RWPE2 (cell line): ENCODE results near the gene TMCC3.
"Not testable (repeated sequence)": the region's sequence is repeated elsewhere in the genome, so short reads cannot be mapped to it uniquely, and the experiment has no call there.

ENCODE experiments used
- ATAC-seq: fragments of 200-7000 bp; cut with Tn5 transposase; 3 replicates; pipeline ENCODE4 v1.9.1; 2021; ENCODE audit warnings: low read depth
- DNase-seq: peaks from one replicate; pipeline ENCODE4 v3.0.0-alpha.2; 2020; ENCODE audit warnings: low spot score
- H3K27ac ChIP-seq: fragments of 450-650 bp; 2 replicates; pipeline ENCODE4 v1.5.1; 2017; ENCODE audit warnings: mild to moderate bottlenecking; ENCODE audit not compliant: poor library complexity, severe bottlenecking
- H3K27me3 ChIP-seq: fragments of 250-450 bp; sonication (Bioruptor Pico); 2 replicates; pipeline ENCODE4 v1.5.1; 2021; ENCODE audit warnings: mild to moderate bottlenecking, moderate library complexity; ENCODE audit not compliant: insufficient read depth, poor library complexity, severe bottlenecking
- H3K36me3 ChIP-seq: fragments of 250-450 bp; sonication (Bioruptor Pico); 2 replicates; pipeline ENCODE4 v1.5.1; 2020; ENCODE audit warnings: low read depth, mild to moderate bottlenecking, moderate library complexity
- H3K4me1 ChIP-seq: fragments of 250-450 bp; sonication (Bioruptor Pico); 2 replicates; pipeline ENCODE4 v1.5.1; 2021; ENCODE audit warnings: mild to moderate bottlenecking, moderate library complexity; ENCODE audit not compliant: insufficient read depth, poor library complexity, severe bottlenecking
- H3K4me3 ChIP-seq: fragments of 250-450 bp; sonication (Bioruptor Pico); 2 replicates; pipeline ENCODE4 v1.5.1; 2021; ENCODE audit warnings: mild to moderate bottlenecking, moderate library complexity; ENCODE audit not compliant: severe bottlenecking
- H3K9me3 ChIP-seq: fragments of 250-450 bp; sonication (Bioruptor Pico); 2 replicates; pipeline ENCODE4 v1.5.1; 2021; ENCODE audit warnings: mild to moderate bottlenecking, moderate library complexity; ENCODE audit not compliant: severe bottlenecking
- CTCF ChIP-seq: fragments of 450-650 bp; IDR thresholded peaks from one replicate; pipeline ENCODE4 v1.5.1; 2017; ENCODE audit warnings: mild to moderate bottlenecking, moderate library complexity; ENCODE audit not compliant: poor library complexity, severe bottlenecking

Gene TMCC3

GRCh38 chr12:94694732-94695131 is 44.4 kb upstream of the TMCC3 start:
- no peak for DNase-seq
- H3K4me1 ChIP-seq, result no peaks in the 10 kb centered on the region
- H3K36me3 ChIP-seq, result no peaks in the 10 kb centered on the region
- TF ChIP-seq CTCF, result no peak
- H3K4me3 ChIP-seq, result no peak overlapping the region
- no peaks in the 10 kb centered on the region for H3K9me3 ChIP-seq
- no peak overlapping the region for H3K27ac ChIP-seq
- no peak for ATAC-seq
- no peaks in the 10 kb centered on the region for H3K27me3 ChIP-seq

GRCh38 chr12:94692826-94693225 is 42.5 kb upstream of the TMCC3 start:
- ATAC-seq, H3K4me1 ChIP-seq, H3K27ac ChIP-seq, H3K27me3 ChIP-seq, H3K36me3 ChIP-seq, H3K9me3 ChIP-seq, DNase-seq, H3K4me3 ChIP-seq: not testable (repeated sequence)

GRCh38 chr12:94690198-94690771 is 39.9 kb upstream of the TMCC3 start:
- H3K9me3 ChIP-seq, result no peaks in the 10 kb centered on the region
- no peak for TF ChIP-seq CTCF
- ATAC-seq (no peak), DNase-seq (no peak)
- H3K36me3 ChIP-seq, result no peaks in the 10 kb centered on the region
- H3K27me3 ChIP-seq, result no peaks in the 10 kb centered on the region
- no peak overlapping the region for H3K4me3 ChIP-seq
- no peaks in the 10 kb centered on the region for H3K4me1 ChIP-seq
- H3K27ac ChIP-seq, result no peak overlapping the region

GRCh38 chr12:94689646-94690036 is 39.3 kb upstream of the TMCC3 start:
- no peak for TF ChIP-seq CTCF
- ATAC-seq (no peak), DNase-seq (no peak)
- H3K4me1 ChIP-seq, result no peaks in the 10 kb centered on the region
- no peaks in the 10 kb centered on the region for H3K27me3 ChIP-seq
- H3K9me3 ChIP-seq, result no peaks in the 10 kb centered on the region
- H3K4me3 ChIP-seq, result no peak overlapping the region
- no peak overlapping the region for H3K27ac ChIP-seq
- H3K36me3 ChIP-seq, result no peaks in the 10 kb centered on the region

GRCh38 chr12:94689002-94689645 is 38.8 kb upstream of the TMCC3 start:
- Histone ChIP-seq H3K27me3 (no peaks in the 10 kb centered on the region), H3K4me3 (no peak overlapping the region), H3K4me1 (no peaks in the 10 kb centered on the region), H3K27ac (no peak overlapping the region), H3K9me3 (no peaks in the 10 kb centered on the region), H3K36me3 (no peaks in the 10 kb centered on the region)
- DNase-seq (no peak), ATAC-seq (no peak)
- TF ChIP-seq CTCF, result no peak
